ENCODE data around the gene ENDOU.
"Not testable (repeated sequence)": the region's sequence is repeated elsewhere in the genome, so short reads cannot be mapped to it uniquely, and the experiment has no call there.

ENDOU gene

DNA sequence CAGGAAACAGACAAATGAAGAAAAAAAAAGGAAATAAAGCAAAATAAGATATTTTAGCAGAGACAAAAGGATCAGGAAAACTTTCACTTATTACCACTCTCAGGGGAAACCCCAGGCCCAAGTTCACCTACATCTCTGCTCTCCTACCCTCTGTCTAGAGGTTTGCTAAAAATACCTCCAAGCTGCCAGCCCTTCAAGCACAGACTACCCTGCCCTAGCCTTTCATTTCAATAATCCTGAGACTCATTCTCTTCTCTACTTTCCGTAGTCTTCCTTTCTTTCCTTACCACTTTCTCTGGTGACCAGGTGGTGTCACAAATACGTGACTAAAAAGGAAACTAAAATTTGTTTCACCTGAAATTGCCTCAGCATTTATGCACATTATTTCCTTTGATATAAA, 53.2 kb downstream of the ENDOU start:
- DNase-seq = no peak

DNA sequence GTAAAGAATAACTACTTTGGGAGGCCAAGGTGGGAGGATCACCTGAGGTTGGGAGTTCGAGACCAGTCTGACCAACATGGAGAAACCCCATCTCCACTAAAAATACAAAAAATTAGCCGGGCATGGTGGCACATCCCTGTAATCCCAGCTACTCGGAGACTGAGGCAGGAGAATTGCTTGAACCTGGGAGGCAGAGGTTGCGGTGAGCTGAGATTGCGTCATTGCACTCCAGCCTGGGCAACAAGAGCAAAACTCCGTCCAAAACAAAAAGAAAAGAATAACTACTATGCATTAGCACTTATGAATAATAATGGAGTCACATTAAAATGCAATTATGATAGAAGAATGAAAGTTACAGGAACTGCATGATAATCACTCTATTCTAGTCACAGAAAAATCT, 57.4 kb downstream of the ENDOU start:
- not testable (repeated sequence) for DNase-seq

Data from activated naive CD4-positive, alpha-beta T cell (primary cell).